Urinary bladder (tissue), 4 donors: ENCODE results near the gene FST. TPM values are rescaled to one million over a fixed set of nuclear protein-coding genes. Genes with fewer than 3 reads are reported as not detected.
A peak's percentile ranks its signal among the peaks of the same experiment; 100 is the strongest.

Experiments
- DNase-seq: peaks from one replicate; pipeline ENCODE4 v3.0.0-alpha.2; 2015; ENCODE audit errors: extremely low spot score
- H3K27ac ChIP-seq: one replicate; pipeline ENCODE4 v1.5.1; 2013; ENCODE audit warnings: low read depth, mild to moderate bottlenecking, moderate library complexity
- H3K36me3 ChIP-seq: one replicate; pipeline ENCODE4 v1.6.1; 2013; ENCODE audit warnings: mild to moderate bottlenecking, moderate library complexity; ENCODE audit not compliant: insufficient read depth
- H3K4me1 ChIP-seq: one replicate; pipeline ENCODE4 v1.6.1; 2013; ENCODE audit warnings: mild to moderate bottlenecking, moderate library complexity; ENCODE audit not compliant: insufficient read depth
- H3K4me3 ChIP-seq: one replicate; pipeline ENCODE4 v1.5.1; 2013; ENCODE audit warnings: low read depth, low read length
- WGBS: extraction: QIAGEN DNeasy Blood & Tissue Kit; methylation state at CpG from one replicate; pipeline ENCODE4 v1.1.7; 2013; 5-methylcytosine and 5-hydroxymethylcytosine counted together
- polyA plus RNA-seq: library from polyadenylated mRNA; stranded (reverse); fragments of 200-250 nt; gene quantifications from one replicate; pipeline ENCODE4 v1.2.3, GENCODE V29; 2013
- total RNA-seq: library from RNA; depleted of rRNA; stranded (reverse); fragments of >200 nt; gene quantifications from one replicate; pipeline ENCODE4 v1.2.3, GENCODE V29; 2014
- donor health status: healthy with polysubstance abuse.
- donor health status: healthy.

The FST gene
- total and polyA plus RNA-seq, 2 donors: 8.2 to 19.7 TPM

- no peak overlapping the region for H3K4me3 ChIP-seq
- no peaks in the 10 kb centered on the region for H3K36me3 ChIP-seq
- H3K4me1 ChIP-seq: no peaks in the 10 kb centered on the region
- 74% methylated on average over 2 of the region's 2 CpGs for WGBS
- no peak for DNase-seq
- H3K27ac ChIP-seq: no peak overlapping the region
These were observed 24.1 kb upstream of the FST start for GRCh38 chr5:53456366-53456765.

GRCh38 chr5:53463909-53464621, 16.4 kb upstream of the FST start:
- DNase-seq: no peak
- 81% methylated on average over 2 of the region's 2 CpGs for WGBS
- H3K4me3 ChIP-seq: no peak overlapping the region
- no peak overlapping the region for H3K27ac ChIP-seq
- H3K36me3 ChIP-seq: no peaks in the 10 kb centered on the region
- no peaks in the 10 kb centered on the region for H3K4me1 ChIP-seq

GRCh38 chr5:53464722-53465121, 15.7 kb upstream of the FST start:
- no peak for DNase-seq
- H3K36me3 ChIP-seq: no peaks in the 10 kb centered on the region
- no peak overlapping the region for H3K27ac ChIP-seq
- H3K4me1 ChIP-seq: no peaks in the 10 kb centered on the region
- 62% methylated on average over 3 of the region's 3 CpGs for WGBS
- no peak overlapping the region for H3K4me3 ChIP-seq

GRCh38 chr5:53469946-53470687, 10.3 kb upstream of the FST start:
- Histone ChIP-seq H3K27ac (no peak overlapping the region), H3K36me3 (no peaks in the 10 kb centered on the region), H3K4me3 (no peak overlapping the region), H3K4me1 (no peaks in the 10 kb centered on the region)
- DNase-seq: no peak
- 56% methylated on average over 2 of the region's 2 CpGs for WGBS

- DNase-seq: no peak
- Histone ChIP-seq H3K4me3 (no peak overlapping the region), H3K27ac (no peak overlapping the region), H3K36me3 (no peaks in the 10 kb centered on the region), H3K4me1 (no peaks in the 10 kb centered on the region)
- WGBS: 77% methylated on average over 1 of the region's 1 CpG
These were observed 8.2 kb upstream of the FST start for GRCh38 chr5:53472279-53472678.

GRCh38 chr5:53472720-53473510, 7.5 kb upstream of the FST start:
- WGBS: 60% methylated on average over 4 of the region's 4 CpGs
- H3K4me3 ChIP-seq: no peak overlapping the region
- H3K36me3 ChIP-seq: no peaks in the 10 kb centered on the region
- no peaks in the 10 kb centered on the region for H3K4me1 ChIP-seq
- no peak overlapping the region for H3K27ac ChIP-seq
- no peak for DNase-seq

- H3K4me1 ChIP-seq: no peaks in the 10 kb centered on the region
- no peak for DNase-seq
- H3K27ac ChIP-seq: no peak overlapping the region
- H3K36me3 ChIP-seq: no peaks in the 10 kb centered on the region
- no peak overlapping the region for H3K4me3 ChIP-seq
These were observed 6.8 kb upstream of the FST start for GRCh38 chr5:53473633-53474032.

GRCh38 chr5:53475320-53475719, 5.1 kb upstream of the FST start:
- 93% methylated on average over 2 of the region's 2 CpGs for WGBS
- no peak overlapping the region for H3K4me3 ChIP-seq
- DNase-seq: no peak
- H3K27ac ChIP-seq: no peak overlapping the region
- no peaks in the 10 kb centered on the region for H3K4me1 ChIP-seq
- no peaks in the 10 kb centered on the region for H3K36me3 ChIP-seq

GRCh38 chr5:53476019-53476418, 4.4 kb upstream of the FST start:
- Histone ChIP-seq H3K36me3 (no peaks in the 10 kb centered on the region), H3K4me1 (no peaks in the 10 kb centered on the region), H3K4me3 (no peak overlapping the region), H3K27ac (no peak overlapping the region)
- WGBS: 77% methylated on average over 3 of the region's 3 CpGs
- no peak for DNase-seq

- WGBS: 67% methylated on average over 3 of the region's 3 CpGs
- DNase-seq: no peak
- H3K4me1 ChIP-seq: no peaks in the 10 kb centered on the region
- no peak overlapping the region for H3K4me3 ChIP-seq
- no peak overlapping the region for H3K27ac ChIP-seq
- H3K36me3 ChIP-seq: no peaks in the 10 kb centered on the region
These were observed 3.6 kb upstream of the FST start for GRCh38 chr5:53476531-53477480.

GRCh38 chr5:53478411-53479044, 1.9 kb upstream of the FST start:
- WGBS: under 1% methylated on average over 26 of the region's 26 CpGs
- DNase-seq: peak; percentile 40
- no peaks in the 10 kb centered on the region for H3K36me3 ChIP-seq
- no peak overlapping the region for H3K27ac ChIP-seq
- no peaks in the 10 kb centered on the region for H3K4me1 ChIP-seq
- H3K4me3 ChIP-seq: peak overlapping the region; percentile 65

GRCh38 chr5:53479045-53479589, 1.3 kb upstream of the FST start:
- H3K36me3 ChIP-seq: no peaks in the 10 kb centered on the region
- H3K4me1 ChIP-seq: no peaks in the 10 kb centered on the region
- DNase-seq: peak; percentile 20
- under 1% methylated on average over 15 of the region's 15 CpGs for WGBS
- peak overlapping the region; percentile 65 for H3K4me3 ChIP-seq
- H3K27ac ChIP-seq: no peak overlapping the region
